Suprapubic skin (tissue), 4 donors: ENCODE measurements around the gene YEATS2. TPM values are rescaled to one million over a fixed set of nuclear protein-coding genes. Genes with fewer than 3 reads are reported as not detected.

Source experiments
- DNase-seq, 2 donors: peaks; one replicate each; pipeline ENCODE4 v3.0.0-alpha.2; 2019; ENCODE audit warnings: low spot score in 2 of 2
- H3K27ac ChIP-seq: fragments of 200-600 bp; sonication (generic); one replicate; pipeline ENCODE4 v1.5.1; 2019
- H3K27me3 ChIP-seq: fragments of 200-600 bp; sonication (generic); one replicate; pipeline ENCODE4 v1.5.1; 2019
- H3K36me3 ChIP-seq: fragments of 200-600 bp; sonication (generic); one replicate; pipeline ENCODE4 v1.5.1; 2019
- H3K4me1 ChIP-seq: fragments of 200-600 bp; sonication (generic); one replicate; pipeline ENCODE4 v1.5.1; 2019
- H3K4me3 ChIP-seq: fragments of 200-600 bp; sonication (generic); one replicate; pipeline ENCODE4 v1.5.1; 2019; ENCODE audit warnings: mild to moderate bottlenecking
- H3K9me3 ChIP-seq: fragments of 200-600 bp; sonication (generic); one replicate; pipeline ENCODE4 v1.5.1; 2019
- EP300 ChIP-seq: sonication (generic); formaldehyde crosslinking; IDR thresholded peaks from one replicate; pipeline ENCODE4 v1.6.1; 2017; ENCODE audit warnings: antibody characterized with exemption
- POLR2A ChIP-seq, 2 donors: fragments of 450-650 bp; IDR thresholded peaks; one replicate each; pipeline ENCODE4 v1.6.1; 2017; ENCODE audit warnings: antibody characterized with exemption in 2 of 2, mild to moderate bottlenecking in 2 of 2, moderate library complexity in 2 of 2
- POLR2AphosphoS5 ChIP-seq, 3 donors: sonication (generic); formaldehyde crosslinking; IDR thresholded peaks; one replicate each; pipeline ENCODE4 v1.6.1; 2017; ENCODE audit warnings: antibody characterized with exemption in 3 of 3
- WGBS: methylation state at CpG from one replicate; pipeline ENCODE4 v1.1.5; 2018; 5-methylcytosine and 5-hydroxymethylcytosine counted together
- total RNA-seq, 4 donors: library from RNA; depleted of rRNA; stranded (reverse); fragments of >200 nt; gene quantifications; one replicate each; pipeline ENCODE4 v1.1.0, GENCODE V29; 2016
- TF ChIP-seq, protein P1 (sequence below), 2 donors: fragments of 200-600 bp in 1 of 2; fragments of 450-650 bp in 1 of 2; sonication (generic) in 1 of 2; IDR thresholded peaks; one replicate each; pipeline ENCODE4 v1.5.1; 2016 to 2019; ENCODE audit warnings: antibody characterized with exemption in 2 of 2, mild to moderate bottlenecking in 1 of 2, moderate library complexity in 1 of 2

YEATS2 gene
- total RNA-seq, 4 donors from 2014 or later, result 12.8 to 35.8 (median 19.7) TPM

DNA sequence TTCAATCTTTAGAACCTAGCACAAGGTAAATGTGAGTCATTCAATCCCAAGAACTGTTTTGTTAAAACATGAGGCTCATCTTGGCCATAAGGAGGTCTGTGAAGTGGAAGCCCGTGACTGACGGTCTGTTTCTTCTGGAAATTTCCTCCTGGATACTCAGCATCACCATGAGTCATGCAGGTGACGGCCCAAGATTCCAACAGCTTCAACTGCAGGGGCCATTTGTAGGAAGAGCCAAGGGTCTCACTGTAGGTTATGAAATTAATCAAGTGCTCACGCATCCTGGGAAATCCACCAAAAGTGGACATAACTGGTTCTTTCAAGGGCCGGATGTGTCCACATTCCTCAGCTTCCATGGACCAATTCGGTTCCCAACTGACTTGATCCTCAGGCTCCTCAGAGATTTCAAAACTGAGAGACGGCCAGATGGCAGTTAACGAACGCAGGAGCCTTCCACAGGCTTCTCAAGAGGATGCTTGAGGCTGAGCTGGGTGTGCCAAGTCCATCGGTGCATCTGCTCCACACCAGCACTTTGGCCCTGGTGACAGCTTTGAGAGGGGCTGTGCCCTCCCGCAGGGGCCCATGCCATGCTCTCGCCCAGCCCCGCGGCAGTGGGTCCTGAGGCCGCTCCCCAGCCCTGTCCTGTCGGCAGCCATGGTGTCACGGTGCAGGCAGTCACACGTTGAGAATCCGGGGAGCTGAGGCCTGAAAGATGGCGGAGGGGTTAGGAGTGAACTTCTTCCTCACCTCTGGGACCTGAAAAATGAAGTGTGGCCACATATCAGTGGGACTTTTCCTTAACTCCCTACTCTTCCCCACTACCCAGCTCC is 119.3 kb downstream of the YEATS2 start:
- Histone ChIP-seq H3K27ac (no peak overlapping the region), H3K9me3 (no peaks in the 10 kb centered on the region), H3K4me3 (no peak overlapping the region), H3K27me3 (no peaks in the 10 kb centered on the region), H3K36me3 (peaks cover 16% of the 10 kb centered on the region), H3K4me1 (peaks cover 11% of the 10 kb centered on the region)
- TF ChIP-seq, protein P1, sequence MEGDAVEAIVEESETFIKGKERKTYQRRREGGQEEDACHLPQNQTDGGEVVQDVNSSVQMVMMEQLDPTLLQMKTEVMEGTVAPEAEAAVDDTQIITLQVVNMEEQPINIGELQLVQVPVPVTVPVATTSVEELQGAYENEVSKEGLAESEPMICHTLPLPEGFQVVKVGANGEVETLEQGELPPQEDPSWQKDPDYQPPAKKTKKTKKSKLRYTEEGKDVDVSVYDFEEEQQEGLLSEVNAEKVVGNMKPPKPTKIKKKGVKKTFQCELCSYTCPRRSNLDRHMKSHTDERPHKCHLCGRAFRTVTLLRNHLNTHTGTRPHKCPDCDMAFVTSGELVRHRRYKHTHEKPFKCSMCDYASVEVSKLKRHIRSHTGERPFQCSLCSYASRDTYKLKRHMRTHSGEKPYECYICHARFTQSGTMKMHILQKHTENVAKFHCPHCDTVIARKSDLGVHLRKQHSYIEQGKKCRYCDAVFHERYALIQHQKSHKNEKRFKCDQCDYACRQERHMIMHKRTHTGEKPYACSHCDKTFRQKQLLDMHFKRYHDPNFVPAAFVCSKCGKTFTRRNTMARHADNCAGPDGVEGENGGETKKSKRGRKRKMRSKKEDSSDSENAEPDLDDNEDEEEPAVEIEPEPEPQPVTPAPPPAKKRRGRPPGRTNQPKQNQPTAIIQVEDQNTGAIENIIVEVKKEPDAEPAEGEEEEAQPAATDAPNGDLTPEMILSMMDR (IDR thresholded peaks at IDR 0.05), result no peak
- TF ChIP-seq POLR2A (IDR thresholded peaks at IDR 0.05) (no peak), EP300 (no peak), POLR2AphosphoS5 (IDR thresholded peaks at IDR 0.05) (no peak)
- DNase-seq, result no peak
- 90% methylated on average over 4 of the region's 20 CpGs for WGBS

GRCh38 chr3:183817639-183818038 is 120.0 kb downstream of the YEATS2 start:
- Histone ChIP-seq H3K36me3 (peaks cover 16% of the 10 kb centered on the region), H3K27ac (no peak overlapping the region), H3K9me3 (no peaks in the 10 kb centered on the region), H3K27me3 (no peaks in the 10 kb centered on the region), H3K4me3 (no peak overlapping the region), H3K4me1 (peaks cover 8% of the 10 kb centered on the region)
- no peak for TF ChIP-seq POLR2AphosphoS5 (IDR thresholded peaks at IDR 0.05)
- no peak for TF ChIP-seq POLR2A (IDR thresholded peaks at IDR 0.05)
- TF ChIP-seq, protein P1 (IDR thresholded peaks at IDR 0.05), result no peak
- no peak for TF ChIP-seq EP300
- no peak for DNase-seq
- 90% methylated on average over 9 of the region's 9 CpGs for WGBS

- WGBS, result 61% methylated on average over 8 of the region's 14 CpGs
- no peak for DNase-seq
- no peaks in the 10 kb centered on the region for H3K9me3 ChIP-seq
- no peaks in the 10 kb centered on the region for H3K27me3 ChIP-seq
- TF ChIP-seq POLR2AphosphoS5 (IDR thresholded peaks at IDR 0.05) (no peak), EP300 (no peak)
- TF ChIP-seq, protein P1 (IDR thresholded peaks at IDR 0.05), result no peak
- no peak overlapping the region for H3K4me3 ChIP-seq
- peaks cover 3% of the 10 kb centered on the region for H3K4me1 ChIP-seq
- no peak overlapping the region for H3K27ac ChIP-seq
- peaks cover 16% of the 10 kb centered on the region for H3K36me3 ChIP-seq
Observed at GRCh38 chr3:183818041-183818620, 120.5 kb downstream of the YEATS2 start.

DNA sequence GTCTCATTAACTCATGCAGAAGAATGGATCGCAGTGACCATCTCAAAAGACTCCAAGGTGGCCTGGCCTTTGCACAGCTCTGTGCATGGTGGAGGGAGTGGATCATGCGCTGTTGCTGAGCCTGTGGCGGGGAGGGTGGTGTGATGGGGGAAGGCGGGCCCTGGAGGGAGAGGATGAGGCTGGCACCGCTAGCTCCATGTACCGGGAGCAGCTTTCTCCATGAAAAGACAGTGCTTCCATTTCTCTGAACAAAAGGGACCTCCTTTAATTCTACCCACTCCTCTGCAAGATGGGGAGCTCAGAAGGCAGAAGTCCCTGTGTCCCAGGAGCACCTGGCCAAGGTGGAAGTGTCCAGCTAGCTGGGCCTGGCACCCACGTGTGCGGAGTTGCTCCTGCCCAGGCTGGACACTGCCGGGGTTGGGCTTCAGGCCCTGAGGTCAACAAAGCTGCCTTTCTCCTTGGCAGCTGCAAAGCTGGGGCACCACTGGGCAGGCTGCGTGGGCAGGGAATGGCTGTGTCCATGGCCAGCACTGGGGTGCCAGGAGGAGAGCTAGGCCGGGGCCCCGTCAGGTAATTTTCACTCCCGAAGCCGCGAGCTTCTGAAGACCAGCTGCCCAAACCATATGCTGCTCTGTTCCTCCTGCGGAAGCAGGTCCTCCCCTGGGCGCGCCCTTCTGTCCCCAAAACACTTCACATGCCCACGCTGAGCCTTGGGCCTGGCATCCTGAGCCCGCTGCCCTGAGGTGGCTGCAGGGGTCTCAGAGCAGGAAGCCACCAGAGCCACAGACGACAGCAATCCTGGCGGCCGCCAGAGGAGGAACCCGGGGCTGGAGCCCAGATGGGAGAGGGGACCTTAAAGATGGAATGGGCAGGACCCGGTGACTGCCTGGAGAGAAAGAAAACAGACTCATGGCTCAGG is 121.4 kb downstream of the YEATS2 start:
- WGBS, result 92% methylated on average over 15 of the region's 25 CpGs
- Histone ChIP-seq H3K36me3 (peaks cover 16% of the 10 kb centered on the region), H3K9me3 (no peaks in the 10 kb centered on the region), H3K4me3 (no peak overlapping the region), H3K27ac (no peak overlapping the region), H3K4me1 (no peaks in the 10 kb centered on the region), H3K27me3 (no peaks in the 10 kb centered on the region)
- TF ChIP-seq POLR2AphosphoS5 (IDR thresholded peaks at IDR 0.05) (no peak), POLR2A (IDR thresholded peaks at IDR 0.05) (no peak), EP300 (no peak)
- TF ChIP-seq, protein P1 (IDR thresholded peaks at IDR 0.05), result no peak
- DNase-seq, result no peak
